GM21825 (cell line): ENCODE measurements around the gene LGALS1.

Source experiments
- ATAC-seq: cut with Tn5 transposase; IDR thresholded peaks from one replicate; pipeline ENCODE4 v1.9.1; 2021; ENCODE audit warnings: mild to moderate bottlenecking, moderate library complexity; ENCODE audit not compliant: unreplicated experiment

LGALS1 gene

DNA sequence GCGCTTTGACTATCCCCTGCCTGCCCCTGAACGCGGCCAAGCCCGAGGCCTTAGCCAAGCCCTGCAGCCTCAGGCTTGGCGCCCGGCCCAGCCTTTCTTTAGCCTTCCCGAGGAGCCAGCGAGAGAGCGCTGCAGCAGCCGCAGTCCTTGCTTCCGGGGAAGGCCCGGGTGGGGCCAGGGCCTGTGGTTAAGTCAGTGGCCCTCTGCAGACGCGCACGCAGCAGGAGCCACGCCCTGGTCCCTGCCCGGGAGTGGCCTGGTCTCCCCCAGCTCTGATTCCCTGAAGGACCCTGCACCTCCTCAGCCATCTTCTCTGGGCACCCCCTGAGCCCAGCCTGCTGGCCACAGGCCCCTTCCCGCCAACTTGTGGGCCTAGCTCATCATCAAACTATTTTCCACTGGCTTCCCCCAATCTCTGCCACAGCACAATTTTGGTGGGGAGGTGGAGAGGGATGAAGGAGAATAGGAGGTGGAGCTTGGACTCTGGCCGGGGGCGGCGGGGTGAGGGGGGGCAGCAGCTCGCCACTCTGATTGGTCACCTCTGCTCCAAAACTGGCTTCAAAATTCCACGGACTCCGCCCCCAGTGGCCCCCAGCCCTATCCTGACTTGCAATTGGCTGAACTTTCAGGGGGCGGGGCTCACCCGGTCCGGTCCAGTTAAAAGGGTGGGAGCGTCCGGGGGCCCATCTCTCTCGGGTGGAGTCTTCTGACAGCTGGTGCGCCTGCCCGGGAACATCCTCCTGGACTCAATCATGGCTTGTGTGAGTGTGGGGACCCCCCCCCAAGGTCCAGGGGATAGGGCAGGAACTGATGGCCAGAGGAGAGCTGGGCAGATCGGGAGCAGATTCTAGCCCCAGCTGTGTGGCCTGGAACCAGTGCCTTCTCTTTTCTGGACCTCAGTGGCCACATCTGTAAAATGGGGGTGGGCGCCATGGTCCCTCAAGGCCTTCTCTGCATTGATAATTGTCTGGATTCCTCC is at the start of gene LGALS1:
LGALS1 (plus strand) TSS at position 686 of the 979 bp plus-strand sequence; CDS start at position 753, 67 bp downstream.
- ATAC-seq, result peak; percentile 43

DNA sequence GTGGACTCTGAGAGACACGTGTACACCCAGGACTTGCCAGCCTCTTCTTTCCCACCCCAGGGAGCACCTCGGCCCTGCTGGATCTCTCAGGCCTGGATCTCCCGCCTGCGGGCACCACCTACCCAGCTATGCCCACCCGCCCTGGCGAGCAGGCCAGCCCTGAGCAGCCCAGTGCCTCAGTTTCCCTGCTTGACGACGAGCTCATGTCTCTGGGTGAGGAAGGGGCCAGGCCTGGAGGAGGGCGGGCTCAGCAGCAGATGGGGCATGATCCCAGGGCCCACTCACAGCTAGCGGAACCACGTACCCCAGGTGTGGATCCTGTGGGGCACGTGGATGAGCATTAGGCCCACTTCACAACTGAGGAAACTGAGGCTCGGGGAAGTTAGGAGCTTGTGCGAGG is 49.7 kb upstream of the LGALS1 start:
- ATAC-seq, result no peak

DNA sequence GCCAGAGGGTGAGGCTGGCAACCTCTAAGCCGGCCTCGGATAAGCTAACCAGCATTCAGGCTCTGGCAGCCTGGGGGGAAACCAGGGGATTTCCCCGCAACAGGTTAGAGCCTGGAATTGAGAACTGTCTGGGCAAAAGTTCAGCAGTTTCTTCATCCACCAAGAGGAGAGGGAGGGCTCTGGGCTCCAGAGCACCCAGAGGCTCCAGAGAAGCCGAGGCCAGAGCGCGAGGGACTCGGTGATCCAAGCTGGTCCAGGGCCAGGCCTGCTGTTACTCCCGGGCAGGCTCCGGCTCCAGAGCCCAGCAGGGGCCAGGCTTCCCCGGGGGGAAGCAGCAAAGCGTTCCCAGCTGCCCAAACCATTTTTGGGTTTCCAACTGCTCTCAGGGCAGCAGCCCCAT is 49.3 kb upstream of the LGALS1 start:
- ATAC-seq, result no peak

DNA sequence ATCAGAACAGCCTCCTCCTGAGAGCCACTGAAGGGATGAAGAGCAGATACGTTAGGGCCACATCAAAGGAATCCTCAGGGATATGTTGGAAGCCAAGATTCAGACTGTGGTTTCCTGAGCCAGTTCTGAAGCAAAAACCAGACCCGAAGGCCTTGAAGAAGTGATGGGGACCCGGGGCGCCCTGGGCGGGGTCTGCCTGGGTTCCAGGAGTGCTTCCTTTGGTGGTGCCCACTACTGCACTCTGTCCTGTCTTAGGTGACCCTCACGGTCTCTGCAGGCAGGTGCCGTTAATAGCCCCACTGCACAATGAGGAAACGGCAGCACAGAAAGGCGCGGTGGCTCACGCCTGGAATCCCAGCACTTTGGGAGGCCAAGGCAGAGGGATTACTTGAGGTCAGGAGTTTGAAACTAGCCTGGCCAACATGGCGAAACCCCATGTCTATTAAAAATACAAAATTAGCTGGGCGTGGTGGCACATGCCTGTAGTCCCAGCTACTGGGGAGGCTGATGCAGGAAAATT is 48.8 kb upstream of the LGALS1 start:
- ATAC-seq, result no peak

DNA sequence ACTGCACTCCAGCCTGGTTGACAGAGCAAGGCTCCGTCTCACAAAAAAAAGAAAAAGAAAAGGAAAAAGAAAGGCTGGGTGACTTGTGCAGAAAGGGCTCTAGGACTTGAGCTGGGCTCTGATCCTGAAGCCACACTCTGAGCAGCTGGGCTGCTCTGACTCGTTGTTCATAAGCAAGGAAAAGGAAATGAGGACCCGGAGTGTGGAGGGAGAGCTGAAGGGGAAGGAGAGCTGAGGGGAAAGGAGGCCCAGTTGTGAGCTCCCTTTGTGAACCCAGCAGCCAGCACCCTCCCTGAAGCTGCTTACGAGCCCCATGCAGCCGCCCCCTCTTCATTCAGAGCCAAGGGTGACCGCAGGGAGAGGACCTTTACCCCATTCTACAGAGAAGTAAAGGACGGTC is 48.3 kb upstream of the LGALS1 start:
- no peak for ATAC-seq

DNA sequence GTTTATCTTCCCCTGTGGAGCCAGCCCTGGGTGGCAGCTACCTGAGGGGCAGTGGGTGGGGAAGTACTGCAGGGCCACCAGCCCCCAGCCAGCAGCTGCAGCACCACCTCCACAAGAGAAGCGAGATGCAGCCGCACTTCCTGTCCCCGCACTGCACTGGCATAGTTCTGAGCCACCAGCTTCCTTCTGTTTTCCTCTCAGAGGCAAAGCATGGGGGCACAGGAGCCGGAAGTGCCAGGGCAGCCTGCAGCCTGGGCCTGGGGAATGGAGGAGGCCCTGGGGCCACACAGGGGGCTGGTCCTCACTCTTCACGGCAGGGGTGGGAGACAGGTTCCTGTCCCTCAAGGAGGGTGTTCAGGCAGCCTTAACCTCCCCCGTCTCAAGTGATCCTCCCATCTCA is 47.9 kb upstream of the LGALS1 start:
- no peak for ATAC-seq

DNA sequence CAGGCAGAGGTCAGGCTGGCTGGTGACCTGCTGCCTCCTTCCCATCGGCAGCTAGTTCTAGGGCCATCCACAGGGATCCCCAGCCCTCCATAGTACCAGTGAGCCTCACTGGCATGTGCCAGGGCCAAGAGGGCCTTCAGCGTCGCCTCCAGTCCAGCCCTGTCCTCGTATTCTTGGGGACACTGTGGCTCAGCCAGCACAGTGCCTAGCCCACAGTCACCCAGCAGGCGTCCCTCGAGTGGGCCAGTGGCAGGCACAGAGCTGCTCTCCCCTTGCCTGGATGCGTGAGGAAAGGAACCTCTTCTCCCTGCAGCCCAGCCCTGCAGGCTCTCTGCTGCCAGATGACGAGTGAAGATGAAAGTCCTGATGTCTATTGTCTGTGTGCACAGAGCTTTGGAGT is 46.6 kb upstream of the LGALS1 start:
- ATAC-seq, result no peak

DNA sequence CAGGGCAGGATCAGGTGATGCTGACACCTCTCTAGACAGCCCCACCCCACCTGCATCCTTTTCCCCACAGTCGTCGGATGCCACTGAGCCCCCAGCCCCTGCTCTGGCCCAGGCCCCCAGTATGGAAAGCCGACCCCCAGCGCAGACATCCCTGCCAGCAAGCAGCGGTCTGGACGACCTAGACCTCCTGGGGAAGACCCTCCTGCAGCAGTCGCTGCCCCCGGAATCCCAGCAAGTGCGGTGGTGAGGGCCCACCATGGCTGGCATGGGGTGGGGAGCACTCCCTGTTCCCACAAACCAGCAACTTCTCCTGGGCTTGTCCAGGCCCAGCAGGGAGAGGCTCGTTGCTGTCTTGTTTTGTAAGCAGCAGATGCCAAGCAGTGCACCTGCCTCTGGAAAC is 45.5 kb upstream of the LGALS1 start:
- no peak for ATAC-seq

DNA sequence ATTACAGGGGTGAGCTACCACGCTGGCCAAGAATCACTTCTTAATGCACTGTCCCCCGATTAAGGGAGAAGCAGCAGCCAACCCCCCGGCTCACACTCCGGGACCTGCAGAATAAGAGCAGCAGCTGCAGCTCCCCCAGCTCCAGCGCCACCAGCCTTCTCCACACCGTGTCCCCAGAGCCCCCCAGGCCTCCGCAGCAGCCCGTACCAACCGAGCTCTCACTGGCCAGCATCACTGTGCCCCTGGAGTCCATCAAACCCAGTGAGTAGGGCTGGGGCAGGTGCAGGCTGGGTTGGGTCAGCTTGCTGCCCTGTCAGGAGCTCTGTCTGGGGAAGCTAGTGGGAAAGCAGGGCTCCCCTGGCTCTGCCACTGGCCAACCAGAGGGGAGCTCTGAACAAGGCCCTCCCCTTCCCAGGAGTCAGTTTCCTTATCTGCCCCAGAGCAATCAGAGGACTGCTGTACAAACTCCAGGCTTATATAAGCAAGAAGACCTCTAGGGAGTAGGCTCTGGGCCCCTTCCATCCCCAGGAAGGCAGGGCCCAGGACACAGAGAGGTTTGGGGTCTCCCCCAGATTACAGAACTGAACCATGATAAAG is 44.5 kb upstream of the LGALS1 start:
- ATAC-seq, result no peak

DNA sequence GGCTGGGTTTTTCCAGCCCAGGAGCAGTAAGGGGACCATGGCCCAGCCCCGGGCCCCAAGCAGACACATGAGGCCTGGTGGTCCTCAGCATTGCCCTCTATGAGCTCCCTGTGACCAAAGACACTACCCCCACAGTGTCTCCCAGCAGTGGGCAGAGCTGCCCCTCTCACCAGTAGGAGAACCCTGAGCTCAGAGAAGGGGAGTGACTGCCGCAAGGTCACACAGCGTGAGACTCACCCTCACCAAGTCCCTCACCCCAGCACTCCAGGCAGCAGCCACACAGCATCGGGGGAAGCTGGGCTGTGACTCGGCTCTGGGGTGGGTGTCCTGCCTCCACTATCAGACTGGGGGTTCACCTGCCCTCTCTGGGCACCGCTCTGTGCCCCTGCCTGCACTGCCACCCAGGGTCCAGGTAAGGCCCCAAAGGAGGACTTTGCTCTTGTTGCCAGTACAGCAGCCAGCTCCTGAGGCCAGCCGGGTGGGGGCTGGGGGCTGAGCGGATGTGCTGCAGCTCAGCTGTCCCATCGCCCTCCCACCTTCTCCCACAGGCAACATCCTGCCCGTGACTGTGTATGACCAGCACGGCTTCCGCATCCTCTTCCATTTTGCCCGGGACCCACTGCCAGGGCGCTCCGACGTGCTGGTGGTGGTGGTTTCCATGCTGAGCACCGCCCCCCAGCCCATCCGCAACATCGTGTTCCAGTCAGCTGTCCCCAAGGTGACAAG is 43.8 kb upstream of the LGALS1 start:
- ATAC-seq, result no peak

DNA sequence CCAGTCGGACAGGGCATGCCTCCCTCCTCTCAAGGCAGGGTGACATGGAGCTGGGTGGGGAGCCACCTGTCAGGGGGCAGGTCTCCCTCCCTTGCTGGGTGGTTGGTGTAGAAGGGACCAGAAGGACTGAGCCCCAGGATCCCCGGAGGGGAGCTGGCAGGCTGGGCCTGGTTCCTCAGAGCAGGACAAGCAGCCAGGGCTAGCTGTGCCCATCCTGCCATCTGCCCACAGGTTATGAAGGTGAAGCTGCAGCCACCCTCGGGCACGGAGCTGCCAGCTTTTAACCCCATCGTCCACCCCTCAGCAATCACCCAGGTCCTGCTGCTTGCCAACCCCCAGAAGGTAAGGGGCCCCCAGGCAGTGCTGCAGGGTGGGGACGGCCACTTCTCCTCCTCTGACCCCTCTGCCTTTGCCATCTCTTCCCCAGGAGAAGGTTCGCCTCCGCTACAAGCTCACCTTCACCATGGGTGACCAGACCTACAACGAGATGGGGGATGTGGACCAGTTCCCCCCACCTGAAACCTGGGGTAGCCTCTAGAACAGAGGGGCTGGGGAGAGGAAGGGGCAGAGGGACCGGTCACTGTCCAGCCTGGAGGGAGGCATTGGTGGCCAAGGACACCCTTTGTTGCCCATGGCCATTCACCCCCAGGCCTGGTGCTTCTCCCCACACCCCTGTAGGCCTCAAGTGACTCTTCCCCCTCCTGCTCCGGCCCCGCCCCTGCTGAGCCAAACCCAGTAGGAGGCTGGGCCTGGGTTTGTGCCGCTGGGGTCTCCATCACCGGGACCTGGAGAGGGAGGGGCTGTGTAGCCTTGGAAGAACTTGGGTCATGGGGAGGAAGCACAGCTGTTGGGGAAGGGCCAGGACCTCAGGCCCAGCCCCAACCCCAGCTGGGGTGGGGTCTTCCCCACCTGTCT is 43.0 kb upstream of the LGALS1 start:
- ATAC-seq, result no peak

DNA sequence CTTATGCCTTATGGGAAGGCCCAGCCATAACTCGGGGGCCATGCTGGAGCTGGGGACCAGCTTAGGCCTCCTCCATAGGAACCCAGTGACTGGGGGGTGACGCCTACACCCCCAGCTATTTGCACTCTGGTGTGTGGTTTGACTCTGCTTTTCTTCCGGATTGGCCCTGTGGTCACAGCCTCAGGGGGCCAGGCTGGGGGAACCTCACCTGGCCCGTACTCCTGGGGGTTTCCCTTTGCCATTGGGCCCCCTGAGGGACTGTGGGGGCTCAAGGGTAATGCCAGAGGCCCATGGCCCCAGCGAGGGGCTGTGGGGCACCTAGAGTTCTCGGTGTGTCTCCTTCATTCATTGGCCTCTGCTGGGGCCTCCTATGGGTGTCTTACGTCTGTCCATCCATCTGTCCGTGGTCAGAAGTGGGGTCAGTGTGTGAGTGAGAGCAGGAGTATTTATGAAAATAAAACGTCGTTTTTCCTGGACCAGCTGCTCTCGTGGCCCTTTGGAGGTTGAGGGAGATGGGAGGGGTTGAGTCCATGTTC is 42.3 kb upstream of the LGALS1 start:
- peak; percentile 49 for ATAC-seq

DNA sequence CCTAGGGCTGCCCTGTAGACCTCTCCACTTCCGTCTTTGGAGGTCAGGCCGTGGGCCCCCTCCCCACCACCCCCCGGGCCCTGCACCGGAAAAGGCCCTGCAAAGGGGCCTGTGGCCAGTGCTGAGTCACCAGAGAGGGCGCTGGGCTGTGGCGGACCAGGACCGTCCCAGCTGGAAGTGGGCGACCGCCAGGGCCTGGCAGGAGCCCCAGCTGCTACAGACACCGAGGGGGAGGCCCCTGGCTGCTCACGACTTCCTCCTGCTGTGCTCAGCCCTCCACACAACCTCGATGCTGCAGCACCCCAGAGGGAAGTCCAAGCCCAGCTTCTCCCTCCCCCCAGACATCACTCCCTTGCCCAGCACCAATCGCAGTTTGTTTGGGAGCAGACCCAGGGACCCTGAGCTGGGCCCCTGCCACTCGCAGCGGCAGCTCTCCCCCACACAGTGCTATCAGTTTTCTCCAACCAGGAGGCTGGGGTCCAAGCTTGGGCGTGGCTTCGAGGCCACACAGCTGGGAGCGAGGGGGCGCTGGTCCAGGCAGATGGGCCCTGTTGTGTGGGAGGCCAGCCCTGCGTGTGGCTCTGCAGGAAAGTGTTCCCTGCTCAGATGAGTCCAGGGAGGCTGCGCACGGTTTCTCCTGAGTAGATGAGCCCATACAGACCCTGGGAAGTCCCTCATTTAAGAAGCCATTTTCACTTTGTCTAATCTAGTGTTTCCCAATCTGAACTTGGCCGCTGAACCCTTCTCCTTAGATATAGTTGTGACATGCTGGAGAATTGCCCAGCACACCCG is 41.6 kb upstream of the LGALS1 start:
- ATAC-seq, result peak; percentile 46

DNA sequence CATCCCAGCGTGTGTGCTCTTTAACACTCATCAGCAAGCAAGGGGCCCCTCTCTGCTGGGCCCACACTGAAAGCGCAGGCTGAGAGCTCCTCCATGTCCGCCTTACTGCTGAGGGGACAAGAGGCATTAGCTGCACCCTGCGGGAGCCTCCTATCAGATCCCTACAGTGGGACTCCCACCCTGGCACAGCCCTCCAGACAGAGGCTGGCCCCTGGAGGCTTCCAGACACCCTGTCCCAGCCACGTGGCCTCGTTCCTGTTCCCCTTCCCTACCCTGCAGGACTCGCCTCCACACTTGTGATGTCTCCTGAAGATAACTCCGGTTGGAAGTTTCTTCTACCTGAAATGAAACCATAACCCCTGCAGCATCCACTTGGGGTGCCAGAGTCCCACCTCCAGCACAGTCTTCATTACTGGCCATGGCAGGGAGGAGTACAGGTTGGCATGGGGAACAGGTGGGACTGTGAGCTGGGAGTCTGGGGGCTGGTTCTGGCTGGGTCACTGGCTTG is 41.0 kb upstream of the LGALS1 start:
- no peak for ATAC-seq

DNA sequence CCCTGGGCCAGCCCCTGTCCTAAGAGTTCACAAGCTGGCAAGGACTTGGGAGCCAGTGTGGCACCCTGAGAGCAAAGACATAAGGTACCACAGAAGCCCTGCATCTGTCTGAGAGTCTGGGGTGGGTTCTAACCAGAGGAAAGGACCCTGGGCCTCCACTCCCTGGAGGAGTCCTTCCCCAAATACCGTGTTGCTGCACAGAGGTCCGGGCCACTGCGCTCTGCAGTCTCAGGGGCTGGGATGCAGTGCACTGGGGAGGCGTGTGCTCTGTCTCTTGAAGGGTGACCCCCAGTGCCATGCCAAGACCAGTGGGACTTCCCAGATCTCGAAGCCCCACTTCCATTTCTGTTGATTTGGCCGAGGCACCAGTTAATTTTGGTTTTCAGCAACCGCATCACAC is 40.3 kb upstream of the LGALS1 start:
- no peak for ATAC-seq

DNA sequence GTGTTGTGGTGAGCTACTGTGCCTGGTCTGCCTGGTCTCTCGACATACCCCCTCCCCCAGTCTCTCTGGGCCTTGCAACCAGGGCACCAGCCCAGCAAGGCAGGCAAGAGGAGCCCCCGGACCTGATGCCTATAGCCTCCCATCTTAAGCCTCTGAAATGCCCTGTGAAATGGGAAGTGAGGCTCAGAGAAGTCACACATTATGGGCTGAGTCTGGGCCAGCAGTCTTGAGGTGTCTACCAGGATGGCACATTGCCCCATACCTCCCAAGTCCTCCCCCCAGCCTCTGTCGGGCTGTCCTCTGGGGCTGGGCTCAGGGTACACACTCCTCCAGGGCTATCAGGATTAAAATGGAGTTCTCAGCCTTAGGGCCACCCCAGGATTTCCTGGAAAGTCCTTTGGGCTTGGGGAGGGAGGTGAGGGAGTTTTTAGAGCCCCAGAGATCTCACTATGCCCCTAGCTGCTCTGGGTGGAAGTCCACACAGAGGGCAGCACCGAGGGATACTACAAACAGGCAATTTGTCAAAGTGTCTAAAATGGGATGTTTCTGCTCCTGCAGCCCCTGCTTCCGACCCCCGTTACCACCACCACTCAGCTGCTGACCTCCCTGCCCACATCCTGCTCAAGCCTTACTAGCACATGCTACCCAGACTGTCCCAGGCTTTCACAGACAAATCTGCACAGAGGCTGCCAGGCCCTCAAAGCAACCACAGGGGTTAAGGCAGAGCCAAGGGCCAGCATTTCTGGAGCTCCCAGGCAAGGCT is 39.1 kb upstream of the LGALS1 start:
- ATAC-seq, result no peak

DNA sequence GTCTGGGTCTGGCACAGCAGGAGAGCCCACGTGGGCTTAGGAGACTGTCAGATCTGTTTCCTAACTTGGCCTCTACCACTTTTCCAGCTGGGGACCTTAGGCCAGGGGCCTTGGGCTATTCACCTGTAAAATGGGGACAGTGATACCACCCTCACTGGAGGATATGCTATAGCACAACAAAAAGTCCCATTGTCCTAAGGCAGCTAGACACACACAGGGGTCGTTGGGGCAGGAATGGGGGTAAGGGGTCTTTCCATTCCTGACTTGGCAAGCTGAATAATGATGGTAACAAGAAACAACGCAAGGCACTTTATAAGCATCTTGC is 38.5 kb upstream of the LGALS1 start:
- ATAC-seq, result no peak

DNA sequence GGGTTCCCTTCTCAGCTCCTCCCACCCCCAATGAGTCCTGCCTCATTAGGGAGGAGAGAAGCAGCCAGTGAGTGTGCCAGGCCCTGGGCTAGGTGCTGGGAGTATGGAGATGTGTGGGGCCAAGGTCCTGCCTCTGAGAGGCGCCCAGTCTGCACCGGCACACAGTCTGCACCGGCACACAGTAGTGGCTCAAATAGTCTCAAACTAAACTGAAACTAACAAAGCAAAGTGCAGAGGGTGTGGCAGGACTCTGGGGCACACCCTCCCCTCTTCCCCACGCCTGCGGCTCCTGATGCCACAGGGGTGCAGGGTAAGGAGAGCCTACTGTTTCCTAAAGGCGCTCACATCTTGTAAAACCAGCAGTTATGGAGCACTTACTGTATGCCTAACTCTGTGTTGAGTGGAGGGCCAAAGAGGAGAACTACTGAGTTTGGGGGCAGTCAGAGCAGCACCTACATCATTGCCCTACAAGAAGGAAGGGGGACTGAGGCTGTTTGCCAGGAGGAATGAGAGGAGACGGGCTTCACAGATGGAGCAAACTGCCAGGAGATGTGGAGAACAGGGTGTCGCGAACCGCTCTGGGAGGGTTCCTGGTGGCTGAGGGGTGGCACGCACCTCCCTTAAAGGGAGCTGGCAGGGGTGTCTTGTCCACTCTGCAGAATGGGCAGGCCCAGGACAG is 36.9 kb upstream of the LGALS1 start:
- no peak for ATAC-seq
